Ovary (tissue), 9 donors: Measurements from ENCODE around the gene FMNL2. TPM values are rescaled to one million over a fixed set of nuclear protein-coding genes. Genes with fewer than 3 reads are reported as not detected.
"Not testable (repeated sequence)": the region's sequence is repeated elsewhere in the genome, so short reads cannot be mapped to it uniquely, and the experiment has no call there.

ENCODE experiments used
- DNase-seq, 5 donors: peaks; one replicate each; pipeline ENCODE4 v3.0.0-alpha.2; 2019 to 2020
- H3K27ac ChIP-seq, 2 donors: fragments of 200-600 bp; one replicate each; pipeline versions ENCODE4 v1.5.1 to v1.8.0; 2019 to 2022
- H3K27me3 ChIP-seq: fragments of 200-600 bp; one replicate; pipeline ENCODE4 v1.8.0; 2022
- H3K36me3 ChIP-seq: fragments of 200-600 bp; sonication (generic); one replicate; pipeline ENCODE4 v1.5.1; 2019
- H3K4me1 ChIP-seq: one replicate; pipeline ENCODE4 v1.8.1; 2013; ENCODE audit warnings: mild to moderate bottlenecking, moderate library complexity; ENCODE audit not compliant: insufficient read depth
- H3K4me3 ChIP-seq: fragments of 200-600 bp; sonication (generic); one replicate; pipeline ENCODE4 v1.5.1; 2017
- H3K9me3 ChIP-seq, 2 donors: fragments of 200-600 bp in 1 of 2; sonication (generic) in 1 of 2; one replicate each; pipeline versions ENCODE4 v1.5.1 to v1.8.1; 2013 to 2019; ENCODE audit warnings: mild to moderate bottlenecking in 1 of 2, moderate library complexity in 1 of 2
- EP300 ChIP-seq: sonication (generic); formaldehyde crosslinking; IDR thresholded peaks from one replicate; pipeline ENCODE4 v1.6.1; 2017; ENCODE audit warnings: antibody characterized with exemption
- POLR2A ChIP-seq: fragments of 450-650 bp; IDR thresholded peaks from one replicate; pipeline ENCODE4 v1.6.1; 2017; ENCODE audit warnings: antibody characterized with exemption, mild to moderate bottlenecking, moderate library complexity
- WGBS, 3 donors: extraction: QIAGEN DNeasy Blood & Tissue Kit in 1 of 3; methylation state at CpG; one replicate each; pipeline versions ENCODE4 v1.1.5 to v1.1.7; 2013 to 2017; 5-methylcytosine and 5-hydroxymethylcytosine counted together
- intact Hi-C, 4 donors: fragments of 100-400 bp; cut with DNase I; formaldehyde crosslinking; loops; one replicate each; pipeline versions ENCODE4 v1.11.0 to v1.15.1; 2022 to 2023
- polyA plus RNA-seq, 2 donors: library from polyadenylated mRNA; stranded (reverse); fragments of 200-250 nt in 1 of 2; fragments of 350-450 nt in 1 of 2; fragmentation: Illumina TruSeq in 1 of 2; extraction: RNeasy Lipid Tissue Mini Kit (QIAGEN cat#74804) in 1 of 2; gene quantifications; one replicate each; pipeline ENCODE4 v1.2.3, GENCODE V29; 2013 to 2014
- total RNA-seq, 7 donors: library from RNA; depleted of rRNA in 2 of 7; stranded (reverse); fragments of >200 nt in 2 of 7; fragmentation: NEBNext Ultra II Directional in 3 of 7; extraction: Animal tissue kit (Norgen Biotek cat#: 25700) in 3 of 7; gene quantifications; one replicate each; pipeline versions ENCODE4 v1.1.0 to v1.2.4, GENCODE V29; 2016 to 2023
- TF ChIP-seq, protein P1 (sequence below), 3 donors: fragments of 450-650 bp in 2 of 3; fragments of 200-600 bp in 1 of 3; IDR thresholded peaks; one replicate each; pipeline versions ENCODE4 v1.5.1 to v1.8.0; 2016 to 2022; ENCODE audit warnings: antibody characterized with exemption in 3 of 3, mild to moderate bottlenecking in 1 of 3
- donor health status: DM: no; HTN: no; CAD: no; lungs with moderate emphysema.
- donor health status: DM: no; HTN: no; CAD: no.
- donor health status: Bipolar disorder and iron deficiency.
- donor health status: DM: yes; HTN: yes; CAD: no.
- donor health status: DM: no; HTN: no; CAD: no.
- donor health status: DM: yes; HTN: yes; CAD: no.

FMNL2 gene
- total and polyA plus RNA-seq, 9 donors, result 30.3 to 89.1 (median 51.3) TPM

DNA sequence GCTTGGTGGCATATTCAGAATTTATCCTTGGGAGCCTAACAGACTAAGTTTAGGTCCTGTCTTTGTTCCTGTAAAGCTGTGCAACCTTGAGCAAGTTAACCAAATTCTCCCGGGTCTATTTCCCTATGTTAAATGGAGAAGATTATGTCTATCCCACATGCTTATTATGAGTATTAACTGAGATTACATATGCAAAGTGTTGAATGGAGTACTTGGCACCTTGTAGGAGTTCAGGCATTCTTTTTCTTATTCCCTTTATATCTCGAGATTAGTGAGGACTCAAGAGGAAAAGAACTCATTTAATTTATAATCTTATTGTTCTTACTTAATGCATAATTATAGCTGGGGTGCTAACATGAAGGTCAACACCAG is 184.6 kb downstream of the FMNL2 start:
- no peak overlapping the region for H3K27ac ChIP-seq
- no peaks in the 10 kb centered on the region for H3K4me1 ChIP-seq
- TF ChIP-seq EP300, result no peak
- TF ChIP-seq, protein P1, sequence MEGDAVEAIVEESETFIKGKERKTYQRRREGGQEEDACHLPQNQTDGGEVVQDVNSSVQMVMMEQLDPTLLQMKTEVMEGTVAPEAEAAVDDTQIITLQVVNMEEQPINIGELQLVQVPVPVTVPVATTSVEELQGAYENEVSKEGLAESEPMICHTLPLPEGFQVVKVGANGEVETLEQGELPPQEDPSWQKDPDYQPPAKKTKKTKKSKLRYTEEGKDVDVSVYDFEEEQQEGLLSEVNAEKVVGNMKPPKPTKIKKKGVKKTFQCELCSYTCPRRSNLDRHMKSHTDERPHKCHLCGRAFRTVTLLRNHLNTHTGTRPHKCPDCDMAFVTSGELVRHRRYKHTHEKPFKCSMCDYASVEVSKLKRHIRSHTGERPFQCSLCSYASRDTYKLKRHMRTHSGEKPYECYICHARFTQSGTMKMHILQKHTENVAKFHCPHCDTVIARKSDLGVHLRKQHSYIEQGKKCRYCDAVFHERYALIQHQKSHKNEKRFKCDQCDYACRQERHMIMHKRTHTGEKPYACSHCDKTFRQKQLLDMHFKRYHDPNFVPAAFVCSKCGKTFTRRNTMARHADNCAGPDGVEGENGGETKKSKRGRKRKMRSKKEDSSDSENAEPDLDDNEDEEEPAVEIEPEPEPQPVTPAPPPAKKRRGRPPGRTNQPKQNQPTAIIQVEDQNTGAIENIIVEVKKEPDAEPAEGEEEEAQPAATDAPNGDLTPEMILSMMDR (IDR thresholded peaks at IDR 0.05), result no peak
- TF ChIP-seq POLR2A, result no peak
- H3K4me3 ChIP-seq, result no peak overlapping the region
- intact Hi-C loops, result no loop called here
- H3K27me3 ChIP-seq, result no peaks in the 10 kb centered on the region
- WGBS, 3 donors, result 21 to 49% (median 44%) methylated on average over 2 of the region's 2 CpGs
- DNase-seq, result no peak
- no peaks in the 10 kb centered on the region for H3K36me3 ChIP-seq
- no peaks in the 10 kb centered on the region for H3K9me3 ChIP-seq

DNA sequence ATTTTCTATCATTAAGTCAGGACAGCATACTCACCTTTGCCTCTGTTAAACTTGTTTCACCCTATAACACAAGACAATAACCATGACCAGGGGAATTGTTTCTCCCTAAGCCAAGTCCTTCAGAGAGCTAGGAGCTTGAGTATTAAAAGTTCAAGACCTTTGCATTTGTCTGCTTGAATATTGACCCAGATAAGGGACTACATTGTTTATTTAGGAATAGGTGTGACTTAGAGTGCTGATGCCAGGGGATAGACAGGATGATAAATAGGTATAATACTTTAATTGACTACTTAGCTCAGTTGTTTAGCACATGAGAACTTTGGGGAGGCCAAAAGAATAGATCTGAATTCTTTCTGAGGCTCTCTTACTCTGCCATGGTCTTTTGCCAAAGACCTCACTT is 185.8 kb downstream of the FMNL2 start:
- TF ChIP-seq POLR2A, result no peak
- TF ChIP-seq, protein P1 (IDR thresholded peaks at IDR 0.05), result no peak
- TF ChIP-seq EP300, result no peak
- intact Hi-C loops, result no loop called here

GRCh38 chr2:152522446-152522845 is 187.5 kb downstream of the FMNL2 start:
- intact Hi-C loops, H3K9me3 ChIP-seq, H3K4me1 ChIP-seq, H3K27ac ChIP-seq, DNase-seq, H3K36me3 ChIP-seq, H3K27me3 ChIP-seq, H3K4me3 ChIP-seq: not testable (repeated sequence)
- WGBS, 3 donors, result 57 to 95% (median 77%) methylated on average over 3 of the region's 3 CpGs

More for the DNA sequence above, 185.8 kb downstream of the FMNL2 start:
- Histone ChIP-seq H3K4me1 (peaks cover 7% of the 10 kb centered on the region), H3K27ac (no peak overlapping the region), H3K4me3 (no peak overlapping the region), H3K9me3 (no peaks in the 10 kb centered on the region), H3K36me3 (no peaks in the 10 kb centered on the region), H3K27me3 (no peaks in the 10 kb centered on the region)
- no peak for DNase-seq

- Histone ChIP-seq H3K4me1 (peaks cover 10% of the 10 kb centered on the region), H3K27ac (no peak overlapping the region), H3K9me3 (no peaks in the 10 kb centered on the region), H3K27me3 (no peaks in the 10 kb centered on the region), H3K36me3 (no peaks in the 10 kb centered on the region), H3K4me3 (no peak overlapping the region)
- DNase-seq, result no peak
- intact Hi-C loops, result no loop called here
- TF ChIP-seq POLR2A (no peak), EP300 (no peak)
- TF ChIP-seq, protein P1 (IDR thresholded peaks at IDR 0.05), result no peak
Measured at GRCh38 chr2:152523091-152523490, 188.1 kb downstream of the FMNL2 start.

GRCh38 chr2:152525277-152525838 is 190.4 kb downstream of the FMNL2 start:
- Histone ChIP-seq H3K4me1 (peaks cover 10% of the 10 kb centered on the region), H3K27ac (peak overlapping the region in 1 of 2 donors; percentile 28), H3K27me3 (no peaks in the 10 kb centered on the region), H3K36me3 (no peaks in the 10 kb centered on the region), H3K9me3 (no peaks in the 10 kb centered on the region), H3K4me3 (no peak overlapping the region)
- intact Hi-C loops, result no loop called here
- DNase-seq, result peak in 3 of 5 donors; percentile 37 to 65 (median 45)
- TF ChIP-seq, protein P1 (IDR thresholded peaks at IDR 0.05), result no peak
- TF ChIP-seq POLR2A, result no peak
- no peak for TF ChIP-seq EP300
- 16 to 45% (median 18%) methylated on average over 6 of the region's 6 CpGs for WGBS, 3 donors
